Measurements from ENCODE around the gene FAF1.

FAF1 gene

GRCh38 chr1:50977575-50978143 is 17.6 kb upstream of the FAF1 start:
- peak; percentile 58 for DNase-seq

- peak; percentile 21 for DNase-seq
Observed at GRCh38 chr1:50976890-50977574, 17.0 kb upstream of the FAF1 start.

DNA sequence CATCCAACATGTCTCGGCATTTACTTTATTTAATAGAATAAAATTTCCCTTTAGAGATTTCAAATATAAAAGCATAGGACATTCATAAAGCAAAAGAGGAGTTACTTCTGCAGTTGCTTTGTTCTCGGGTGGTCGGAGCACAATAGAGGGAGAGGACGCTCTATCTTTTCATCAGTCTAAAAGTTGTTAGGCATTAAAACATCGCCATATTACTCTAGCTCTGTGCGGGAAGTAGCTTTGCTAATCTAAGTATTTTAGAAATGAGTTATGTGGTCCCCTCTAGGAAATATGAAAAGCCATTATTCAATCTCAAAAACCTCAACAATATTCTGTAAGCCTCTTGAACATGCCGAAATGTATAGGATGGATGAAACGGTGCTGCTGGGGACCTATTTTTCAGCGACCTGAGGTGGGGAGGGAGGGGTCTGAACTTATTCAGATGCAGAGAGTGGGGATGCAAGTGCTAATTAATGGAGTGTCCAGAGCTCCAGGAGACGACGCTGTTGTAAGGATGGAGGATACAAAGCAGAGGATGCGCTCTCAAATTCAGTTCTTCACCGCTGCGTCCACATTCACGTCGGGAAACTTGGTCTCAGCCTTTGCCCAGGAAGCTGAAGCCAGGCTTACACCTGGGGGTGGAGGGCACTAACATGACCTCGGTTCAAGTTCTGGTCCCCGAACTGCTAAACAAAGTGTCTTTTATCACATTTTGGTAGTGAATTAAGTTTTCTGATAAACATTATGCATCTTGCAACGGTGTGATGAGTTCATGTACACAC is 16.2 kb upstream of the FAF1 start:
- no peak for DNase-seq

- no peak for DNase-seq
Observed at GRCh38 chr1:50975436-50975835, 15.4 kb upstream of the FAF1 start.

DNA sequence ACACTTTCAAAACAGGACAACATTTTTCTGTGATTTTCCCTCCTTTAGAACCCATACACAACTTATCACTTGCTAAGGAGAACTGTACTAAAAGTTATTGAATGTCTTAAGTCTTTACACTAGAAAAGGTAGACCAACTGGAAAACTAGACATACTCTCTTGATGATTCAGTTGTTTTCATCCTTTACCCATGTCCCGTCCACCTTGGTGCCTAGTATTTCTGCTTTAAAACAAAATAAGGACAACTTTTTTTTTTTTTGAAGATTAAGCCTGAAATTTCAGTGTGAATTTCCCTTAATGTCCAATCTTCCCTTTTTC is 14.5 kb upstream of the FAF1 start:
- DNase-seq: no peak

GRCh38 chr1:50973875-50974617 is 14.0 kb upstream of the FAF1 start:
- DNase-seq: no peak

GRCh38 chr1:50973255-50973654 is 13.2 kb upstream of the FAF1 start:
- no peak for DNase-seq

- no peak for DNase-seq
Observed at GRCh38 chr1:50972766-50973165, 12.7 kb upstream of the FAF1 start.

DNA sequence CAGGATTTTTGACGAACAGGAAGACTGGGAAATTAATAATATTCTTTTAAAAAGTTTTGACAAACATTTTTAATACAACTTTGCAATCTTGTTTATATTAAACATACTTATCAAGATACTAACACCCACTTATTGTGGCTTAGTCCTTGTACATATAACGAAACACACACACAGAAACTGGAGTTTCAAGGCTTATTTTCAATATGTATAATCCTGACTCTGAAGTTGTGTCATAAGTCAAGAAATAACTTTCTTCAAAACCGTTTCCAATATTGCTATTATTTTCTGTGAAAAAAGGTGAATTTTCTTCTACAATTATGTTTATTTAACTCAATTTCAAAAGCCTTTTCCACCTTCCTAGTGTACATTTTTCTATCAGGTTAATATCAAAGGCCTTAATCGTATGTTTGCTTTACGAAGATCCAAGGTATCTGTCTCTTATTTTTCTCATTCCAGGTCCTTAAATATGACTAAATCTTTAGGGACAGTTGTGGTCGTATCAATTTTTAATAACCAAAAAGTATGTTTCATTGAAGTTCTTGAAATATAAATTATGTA is 11.8 kb upstream of the FAF1 start:
- no peak for DNase-seq

DNA sequence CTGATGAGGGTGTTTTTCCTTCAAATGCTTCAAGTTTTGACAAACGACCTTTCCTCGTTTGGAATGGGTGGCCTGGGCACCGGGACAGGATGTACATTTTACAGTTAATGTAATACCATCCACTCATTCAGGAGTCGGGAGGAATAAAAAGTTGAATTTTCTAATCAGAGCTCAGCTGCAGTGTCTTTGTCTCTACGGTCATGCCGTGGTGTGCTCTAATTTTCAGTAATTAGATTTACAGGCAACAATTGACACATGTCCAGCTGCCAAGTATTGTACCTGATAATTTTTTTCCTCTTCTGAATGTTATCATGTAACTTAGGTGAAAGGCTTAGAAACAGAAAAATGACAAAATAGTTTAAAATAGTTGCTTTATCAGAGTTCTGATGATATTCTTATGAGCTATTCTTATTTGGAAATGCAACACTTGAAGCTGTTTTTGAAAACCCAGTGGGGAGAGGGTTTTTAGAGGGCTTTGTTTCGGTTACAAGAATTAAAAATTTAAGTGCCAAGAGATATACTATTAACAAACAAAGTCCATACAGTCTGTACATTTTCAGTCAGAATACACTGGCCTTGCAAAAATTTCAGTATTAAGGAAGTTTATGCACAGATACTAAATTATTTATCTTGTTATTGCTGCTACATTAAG is 11.0 kb upstream of the FAF1 start:
- no peak for DNase-seq

DNA sequence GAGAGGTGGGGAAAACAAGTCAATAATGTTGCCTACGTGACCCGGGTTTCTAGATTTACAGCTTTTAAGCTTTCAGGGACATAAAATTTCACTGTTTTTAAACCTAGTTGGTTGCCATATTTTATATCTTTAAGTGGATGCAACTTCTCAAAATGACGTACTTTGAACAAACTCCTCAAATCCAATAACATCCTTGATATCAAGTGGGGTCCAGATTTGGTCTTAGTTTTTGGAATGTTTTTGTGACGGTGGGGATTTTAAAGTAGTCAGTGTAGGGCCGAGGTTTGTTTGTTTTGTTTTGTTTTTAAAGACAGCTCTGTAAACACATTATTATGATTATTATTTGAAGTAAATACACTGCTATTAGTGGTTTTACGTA is 10.4 kb upstream of the FAF1 start:
- no peak for DNase-seq

GRCh38 chr1:50969611-50970508 is 9.8 kb upstream of the FAF1 start, which contains the start of gene CDKN2C:
Gene CDKN2C (plus strand): TSS chr1:50970245. CDS start chr1:50970369, 124 bp downstream.
- DNase-seq: peak; percentile 85

GRCh38 chr1:50968821-50969610 is 8.9 kb upstream of the FAF1 start:
- DNase-seq: peak; percentile 53

GRCh38 chr1:50968158-50968820 is 8.2 kb upstream of the FAF1 start:
- DNase-seq: peak; percentile 95

DNA sequence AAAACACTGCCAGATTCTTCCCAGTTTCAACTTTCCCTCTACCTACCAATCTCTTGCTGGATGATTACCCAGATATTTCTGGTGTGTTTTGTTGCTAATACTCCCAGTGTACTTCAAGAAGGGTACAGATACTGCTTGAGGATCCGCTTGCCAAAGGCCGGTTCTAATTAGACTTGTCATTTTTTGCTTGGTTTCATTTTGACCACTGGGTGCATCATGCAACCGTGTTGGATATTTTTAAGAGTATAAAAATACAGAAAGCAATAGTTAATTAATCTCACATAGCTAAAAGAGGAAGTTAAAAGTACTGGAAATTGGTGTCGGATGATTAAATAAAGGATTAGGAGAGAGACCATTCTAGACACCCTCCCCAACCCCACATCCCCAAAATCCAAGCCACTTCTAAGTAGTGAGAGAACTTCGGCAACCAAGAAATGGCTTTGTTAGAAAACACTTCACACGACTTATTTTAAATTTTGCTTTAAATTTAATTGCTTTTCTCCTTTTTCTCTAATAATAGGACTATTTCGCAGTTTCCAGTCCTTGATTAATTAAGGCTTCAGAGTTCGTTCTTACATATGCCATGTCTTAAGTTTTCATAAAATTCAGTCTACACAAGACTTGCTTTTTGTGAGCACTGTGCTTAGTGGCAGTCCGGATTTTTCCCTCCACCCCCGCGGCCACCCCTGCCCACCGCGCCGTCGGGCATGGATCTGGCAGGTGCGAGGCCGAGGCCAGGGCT is 7.5 kb upstream of the FAF1 start:
- DNase-seq: no peak

GRCh38 chr1:50966991-50967390 is 6.9 kb upstream of the FAF1 start:
- DNase-seq: no peak

DNA sequence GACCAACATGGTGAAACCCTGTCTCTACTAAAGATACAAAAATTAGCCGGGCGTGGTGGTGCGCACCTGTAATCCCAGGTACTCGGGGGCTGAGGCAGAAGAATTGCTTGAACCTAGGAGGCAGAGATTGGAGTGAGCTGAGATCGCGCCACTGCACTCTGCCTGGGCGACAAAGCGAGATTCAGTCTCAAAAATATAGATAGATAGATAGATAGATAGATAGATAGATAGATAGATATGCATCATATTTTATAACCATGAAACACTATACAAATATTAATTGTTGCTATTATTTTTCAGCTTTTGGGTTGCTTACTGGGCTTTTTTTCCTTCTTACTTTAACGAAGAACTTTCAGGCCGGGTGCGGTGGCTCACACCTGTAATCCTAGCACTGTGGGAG is 4.8 kb upstream of the FAF1 start:
- DNase-seq: no peak

DNA sequence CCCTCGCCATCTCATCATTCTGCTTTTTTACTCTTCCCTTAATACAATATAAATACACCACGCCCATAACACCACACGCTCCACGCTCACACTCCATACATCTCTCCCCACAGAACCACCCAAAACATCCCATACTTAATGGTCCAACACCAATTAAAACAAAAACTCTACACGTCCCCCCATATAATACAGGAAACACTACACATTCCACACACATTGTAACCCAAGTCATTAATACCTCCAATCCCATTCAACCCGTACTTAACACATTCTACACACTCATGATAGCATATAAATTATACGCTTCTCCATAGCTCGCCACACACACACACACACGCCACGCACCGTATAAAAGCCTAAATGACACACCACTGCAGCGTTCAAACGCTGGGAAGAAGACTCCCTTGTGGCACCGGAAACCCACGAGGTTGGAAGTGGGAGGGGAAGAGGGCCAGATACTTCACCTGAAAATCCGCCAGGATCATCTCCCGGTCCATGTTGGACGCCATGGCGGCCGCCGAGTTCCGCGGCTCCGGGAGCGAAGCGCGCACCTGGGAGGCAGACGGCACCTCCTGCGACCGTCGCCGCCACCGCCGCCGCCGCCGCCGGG is 659 bp downstream of the FAF1 start:
- DNase-seq: peak; percentile 43

- DNase-seq: no peak
Observed at GRCh38 chr1:50955116-50955515, 5.0 kb downstream of the FAF1 start.
